K562 (cell line): ENCODE results near the gene HOXB8. TPM values are rescaled to one million over a fixed set of nuclear protein-coding genes. Genes with fewer than 3 reads are reported as not detected.

Source experiments
- BCOR ChIP-seq: fragments of 450-650 bp; IDR thresholded peaks from 2 replicates; pipeline ENCODE4 v1.6.1; 2016
- CXXC5 ChIP-seq: fragments of 250-450 bp; sonication (Bioruptor Pico); IDR thresholded peaks from 2 replicates; pipeline ENCODE4 v1.8.0; 2022; ENCODE audit warnings: inconsistent platforms, mild to moderate bottlenecking, moderate library complexity
- DMBX1 ChIP-seq: fragments of 250-450 bp; sonication (Bioruptor Pico); IDR thresholded peaks from 2 replicates; pipeline ENCODE4 v1.8.0; 2022; ENCODE audit warnings: inconsistent platforms, mild to moderate bottlenecking, moderate library complexity, borderline replicate concordance
- E2F3 ChIP-seq: fragments of 250-450 bp; sonication (Bioruptor Pico); IDR thresholded peaks from 2 replicates; pipeline ENCODE4 v1.4.0; 2020; ENCODE audit warnings: mild to moderate bottlenecking
- FOXO4 ChIP-seq: fragments of 450-650 bp; formaldehyde crosslinking; IDR thresholded peaks from 2 replicates; pipeline ENCODE4 v1.4.0; 2020; ENCODE audit warnings: mild to moderate bottlenecking, moderate library complexity
- GABPA ChIP-seq: fragments of 200-800 bp; sonication (Bioruptor generic); conservative IDR thresholded peaks from 2 replicates; pipeline ENCODE4 v1.6.1; 2016; ENCODE audit warnings: low read depth, missing genetic modification characterization, missing compliant biosample characterization
- GTF3C2 ChIP-seq: IDR thresholded peaks from 3 replicates; pipeline ENCODE4 v1.6.1; 2011; ENCODE audit warnings: borderline replicate concordance, mild to moderate bottlenecking, moderate library complexity; ENCODE audit not compliant: insufficient read length; ENCODE audit errors: extremely low read depth
- HDAC1 ChIP-seq, 2 experiments: fragments of 450-650 bp; IDR thresholded peaks; 2 replicates each; pipeline ENCODE4 v1.6.1; 2016 to 2017; ENCODE audit warnings: inconsistent platforms in 1 of 2, mild to moderate bottlenecking in 1 of 2, moderate library complexity in 1 of 2
- MECOM ChIP-seq: fragments of 250-450 bp; sonication (Bioruptor Pico); IDR thresholded peaks from 2 replicates; pipeline ENCODE4 v1.8.0; 2022; ENCODE audit warnings: inconsistent platforms
- MXD1 ChIP-seq: fragments of 250-450 bp; sonication (Bioruptor Pico); IDR thresholded peaks from 2 replicates; pipeline ENCODE4 v1.8.0; 2021; ENCODE audit warnings: borderline replicate concordance, mild to moderate bottlenecking, moderate library complexity; ENCODE audit not compliant: poor library complexity, severe bottlenecking
- MYC ChIP-seq, 2 experiments: fragments of 250-450 bp in 1 of 2; sonication (Bioruptor Pico) in 1 of 2; IDR thresholded peaks; 2 replicates each; pipeline versions ENCODE4 v1.5.1 to v1.6.1; 2012 to 2021; ENCODE audit warnings: low read depth in 2 of 2, borderline replicate concordance in 1 of 2, improper control_type of control experiment in 1 of 2, low read length in 1 of 2, mild to moderate bottlenecking in 1 of 2, moderate library complexity in 1 of 2
- NCOA1 ChIP-seq: fragments of 450-650 bp; IDR thresholded peaks from 2 replicates; pipeline ENCODE4 v1.6.1; 2016; ENCODE audit warnings: low read depth
- POLR2G ChIP-seq: fragments of 200-400 bp; formaldehyde crosslinking; IDR thresholded peaks from 2 replicates; pipeline ENCODE4 v1.6.1; 2017; ENCODE audit warnings: low read depth, mild to moderate bottlenecking, antibody characterized with exemption, low read length, moderate library complexity
- RB1 ChIP-seq: fragments of 450-650 bp; IDR thresholded peaks from 2 replicates; pipeline ENCODE4 v1.6.1; 2017; ENCODE audit warnings: low read depth, mild to moderate bottlenecking
- SOX6 ChIP-seq: fragments of 450-650 bp; IDR thresholded peaks from 2 replicates; pipeline ENCODE4 v1.6.1; 2014; ENCODE audit warnings: mild to moderate bottlenecking
- polyA plus RNA-seq, 8 experiments: library from polyadenylated mRNA; depleted of rRNA in 4 of 8; stranded (reverse) in 5 of 8; unstranded in 3 of 8; fragments of >200 nt; fragmentation: Nextera tagmentation in 2 of 8; fragmentation: Illumina TruSeq in 1 of 8; extraction: Ambion mirVana in 2 of 8; extraction: Trizol in 1 of 8; gene quantifications; 2 replicates each; pipeline versions ENCODE4 v1.2.1 to v1.2.3, GENCODE V29; 2011 to 2014; ENCODE audit warnings: inconsistent platforms in 1 of 8, missing spikeins in 1 of 8
- total RNA-seq, 7 experiments: library from RNA; depleted of rRNA in 6 of 7; stranded (reverse); fragments of >200 nt in 6 of 7; fragmentation: Illumina TruSeq in 2 of 7; extraction: Trizol in 2 of 7; gene quantifications; 2 replicates each; pipeline versions ENCODE4 v1.2.1 to v1.2.3, GENCODE V29; 2011 to 2021; ENCODE audit warnings: low replicate concordance in 1 of 7
- TF ChIP-seq, protein P1 (sequence below): fragments of 250-450 bp; sonication (Bioruptor Pico); IDR thresholded peaks from 2 replicates; pipeline ENCODE4 v1.9.0; 2021; ENCODE audit warnings: mild to moderate bottlenecking, inconsistent platforms
- TF ChIP-seq, protein P2 (sequence below): fragments of 450-650 bp; formaldehyde crosslinking; conservative IDR thresholded peaks from 2 replicates; pipeline ENCODE4 v1.4.0; 2022; ENCODE audit warnings: mild to moderate bottlenecking, missing genetic modification characterization

HOXB8 gene
- total and polyA plus RNA-seq, 9 of the 15 experiments (the other 6 are each of a cell fraction or from before 2014, with no cell fraction given) = 0.52 to 23.8 (median 3.6) TPM

GRCh38 chr17:48576479-48577309, 38.4 kb downstream of the HOXB8 start (continued):
- TF ChIP-seq, protein P1, sequence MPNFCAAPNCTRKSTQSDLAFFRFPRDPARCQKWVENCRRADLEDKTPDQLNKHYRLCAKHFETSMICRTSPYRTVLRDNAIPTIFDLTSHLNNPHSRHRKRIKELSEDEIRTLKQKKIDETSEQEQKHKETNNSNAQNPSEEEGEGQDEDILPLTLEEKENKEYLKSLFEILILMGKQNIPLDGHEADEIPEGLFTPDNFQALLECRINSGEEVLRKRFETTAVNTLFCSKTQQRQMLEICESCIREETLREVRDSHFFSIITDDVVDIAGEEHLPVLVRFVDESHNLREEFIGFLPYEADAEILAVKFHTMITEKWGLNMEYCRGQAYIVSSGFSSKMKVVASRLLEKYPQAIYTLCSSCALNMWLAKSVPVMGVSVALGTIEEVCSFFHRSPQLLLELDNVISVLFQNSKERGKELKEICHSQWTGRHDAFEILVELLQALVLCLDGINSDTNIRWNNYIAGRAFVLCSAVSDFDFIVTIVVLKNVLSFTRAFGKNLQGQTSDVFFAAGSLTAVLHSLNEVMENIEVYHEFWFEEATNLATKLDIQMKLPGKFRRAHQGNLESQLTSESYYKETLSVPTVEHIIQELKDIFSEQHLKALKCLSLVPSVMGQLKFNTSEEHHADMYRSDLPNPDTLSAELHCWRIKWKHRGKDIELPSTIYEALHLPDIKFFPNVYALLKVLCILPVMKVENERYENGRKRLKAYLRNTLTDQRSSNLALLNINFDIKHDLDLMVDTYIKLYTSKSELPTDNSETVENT (CRISPR knock-in tag) = no peak
- TF ChIP-seq CXXC5 (CRISPR knock-in tag) (peak; percentile 57), RB1 (peak; percentile 25; the same call in 1 of the 2 replicates), MYC (IDR thresholded peaks at IDR 0.05; ENCODE audit: low read depth, low read length) (peak; percentile 59), MYC (CRISPR knock-in tag; IDR thresholded peaks at IDR 0.05; ENCODE audit: borderline replicate concordance, low read depth) (no peak), GABPA (tag) (no peak), BCOR (no peak), SOX6 (no peak), NCOA1 (no peak), MXD1 (CRISPR knock-in tag) (no peak), POLR2G (peak; percentile 77), MECOM (CRISPR knock-in tag) (no peak), E2F3 (no peak), FOXO4 (CRISPR knock-in tag) (no peak), GTF3C2 (no peak), DMBX1 (no peak; the same call in 1 of the 2 replicates), HDAC1 (IDR thresholded peaks at IDR 0.05) (no peak)
- TF ChIP-seq, protein P2, sequence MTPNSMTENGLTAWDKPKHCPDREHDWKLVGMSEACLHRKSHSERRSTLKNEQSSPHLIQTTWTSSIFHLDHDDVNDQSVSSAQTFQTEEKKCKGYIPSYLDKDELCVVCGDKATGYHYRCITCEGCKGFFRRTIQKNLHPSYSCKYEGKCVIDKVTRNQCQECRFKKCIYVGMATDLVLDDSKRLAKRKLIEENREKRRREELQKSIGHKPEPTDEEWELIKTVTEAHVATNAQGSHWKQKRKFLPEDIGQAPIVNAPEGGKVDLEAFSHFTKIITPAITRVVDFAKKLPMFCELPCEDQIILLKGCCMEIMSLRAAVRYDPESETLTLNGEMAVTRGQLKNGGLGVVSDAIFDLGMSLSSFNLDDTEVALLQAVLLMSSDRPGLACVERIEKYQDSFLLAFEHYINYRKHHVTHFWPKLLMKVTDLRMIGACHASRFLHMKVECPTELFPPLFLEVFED (CRISPR knock-in tag) = no peak
